RWPE2 (cell line): ENCODE measurements around the gene GOLIM4.
A peak's percentile ranks its signal among the peaks of the same experiment; 100 is the strongest.

Experiments
- ATAC-seq: fragments of 200-7000 bp; cut with Tn5 transposase; 3 replicates; pipeline ENCODE4 v1.9.1; 2021; ENCODE audit warnings: low read depth
- DNase-seq: peaks from one replicate; pipeline ENCODE4 v3.0.0-alpha.2; 2020; ENCODE audit warnings: low spot score
- H3K27ac ChIP-seq: fragments of 450-650 bp; 2 replicates; pipeline ENCODE4 v1.5.1; 2017; ENCODE audit warnings: mild to moderate bottlenecking; ENCODE audit not compliant: poor library complexity, severe bottlenecking
- H3K27me3 ChIP-seq: fragments of 250-450 bp; sonication (Bioruptor Pico); 2 replicates; pipeline ENCODE4 v1.5.1; 2021; ENCODE audit warnings: mild to moderate bottlenecking, moderate library complexity; ENCODE audit not compliant: insufficient read depth, poor library complexity, severe bottlenecking
- H3K36me3 ChIP-seq: fragments of 250-450 bp; sonication (Bioruptor Pico); 2 replicates; pipeline ENCODE4 v1.5.1; 2020; ENCODE audit warnings: low read depth, mild to moderate bottlenecking, moderate library complexity
- H3K4me1 ChIP-seq: fragments of 250-450 bp; sonication (Bioruptor Pico); 2 replicates; pipeline ENCODE4 v1.5.1; 2021; ENCODE audit warnings: mild to moderate bottlenecking, moderate library complexity; ENCODE audit not compliant: insufficient read depth, poor library complexity, severe bottlenecking
- H3K4me3 ChIP-seq: fragments of 250-450 bp; sonication (Bioruptor Pico); 2 replicates; pipeline ENCODE4 v1.5.1; 2021; ENCODE audit warnings: mild to moderate bottlenecking, moderate library complexity; ENCODE audit not compliant: severe bottlenecking
- H3K9me3 ChIP-seq: fragments of 250-450 bp; sonication (Bioruptor Pico); 2 replicates; pipeline ENCODE4 v1.5.1; 2021; ENCODE audit warnings: mild to moderate bottlenecking, moderate library complexity; ENCODE audit not compliant: severe bottlenecking
- CTCF ChIP-seq: fragments of 450-650 bp; IDR thresholded peaks from one replicate; pipeline ENCODE4 v1.5.1; 2017; ENCODE audit warnings: mild to moderate bottlenecking, moderate library complexity; ENCODE audit not compliant: poor library complexity, severe bottlenecking

GOLIM4 gene

GRCh38 chr3:168089179-168089771, 6.4 kb downstream of the GOLIM4 start:
- Histone ChIP-seq H3K4me1 (peaks cover 16% of the 10 kb centered on the region), H3K27ac (no peak overlapping the region), H3K36me3 (no peaks in the 10 kb centered on the region; the same call in 1 of the 2 replicates), H3K27me3 (no peaks in the 10 kb centered on the region), H3K9me3 (peaks cover 3% of the 10 kb centered on the region), H3K4me3 (no peak overlapping the region)
- ATAC-seq (no peak), DNase-seq (no peak)
- no peak for TF ChIP-seq CTCF

GRCh38 chr3:168088106-168088720, 7.5 kb downstream of the GOLIM4 start:
- no peaks in the 10 kb centered on the region for H3K27me3 ChIP-seq
- H3K27ac ChIP-seq, result no peak overlapping the region
- ATAC-seq (0 out of 3 replicates have a peak, but pooled peaks have one; percentile 31), DNase-seq (no peak)
- no peak overlapping the region for H3K4me3 ChIP-seq
- peaks cover 3% of the 10 kb centered on the region for H3K9me3 ChIP-seq
- no peaks in the 10 kb centered on the region for H3K36me3 ChIP-seq
- TF ChIP-seq CTCF, result peak; percentile 9
- H3K4me1 ChIP-seq, result peaks cover 6% of the 10 kb centered on the region

- H3K36me3 ChIP-seq, result no peaks in the 10 kb centered on the region
- no peak for DNase-seq
- peaks cover 4% of the 10 kb centered on the region for H3K4me1 ChIP-seq
- H3K9me3 ChIP-seq, result peaks cover 3% of the 10 kb centered on the region
- H3K27me3 ChIP-seq, result no peaks in the 10 kb centered on the region
- H3K4me3 ChIP-seq, result no peak overlapping the region
- no peak for ATAC-seq
- no peak for TF ChIP-seq CTCF
- no peak overlapping the region for H3K27ac ChIP-seq
Measured at GRCh38 chr3:168087539-168087938, 8.2 kb downstream of the GOLIM4 start.

GRCh38 chr3:168086541-168087260, 9.0 kb downstream of the GOLIM4 start:
- Histone ChIP-seq H3K4me3 (no peak overlapping the region), H3K27me3 (no peaks in the 10 kb centered on the region), H3K27ac (no peak overlapping the region), H3K4me1 (peaks cover 4% of the 10 kb centered on the region), H3K9me3 (peaks cover 3% of the 10 kb centered on the region), H3K36me3 (no peaks in the 10 kb centered on the region)
- DNase-seq (no peak), ATAC-seq (no peak)
- TF ChIP-seq CTCF, result no peak
